ENCODE measurements around the gene ANGPTL4. TPM values are rescaled to one million over a fixed set of nuclear protein-coding genes. Genes with fewer than 3 reads are reported as not detected.
A peak's percentile ranks its signal among the peaks of the same experiment; 100 is the strongest.

Gene ANGPTL4
- total and polyA plus RNA-seq, 2 of the 13 experiments (the other 11 are each of a cell fraction or from before 2014, with no cell fraction given) = 0.80 to 21.7 TPM

DNA sequence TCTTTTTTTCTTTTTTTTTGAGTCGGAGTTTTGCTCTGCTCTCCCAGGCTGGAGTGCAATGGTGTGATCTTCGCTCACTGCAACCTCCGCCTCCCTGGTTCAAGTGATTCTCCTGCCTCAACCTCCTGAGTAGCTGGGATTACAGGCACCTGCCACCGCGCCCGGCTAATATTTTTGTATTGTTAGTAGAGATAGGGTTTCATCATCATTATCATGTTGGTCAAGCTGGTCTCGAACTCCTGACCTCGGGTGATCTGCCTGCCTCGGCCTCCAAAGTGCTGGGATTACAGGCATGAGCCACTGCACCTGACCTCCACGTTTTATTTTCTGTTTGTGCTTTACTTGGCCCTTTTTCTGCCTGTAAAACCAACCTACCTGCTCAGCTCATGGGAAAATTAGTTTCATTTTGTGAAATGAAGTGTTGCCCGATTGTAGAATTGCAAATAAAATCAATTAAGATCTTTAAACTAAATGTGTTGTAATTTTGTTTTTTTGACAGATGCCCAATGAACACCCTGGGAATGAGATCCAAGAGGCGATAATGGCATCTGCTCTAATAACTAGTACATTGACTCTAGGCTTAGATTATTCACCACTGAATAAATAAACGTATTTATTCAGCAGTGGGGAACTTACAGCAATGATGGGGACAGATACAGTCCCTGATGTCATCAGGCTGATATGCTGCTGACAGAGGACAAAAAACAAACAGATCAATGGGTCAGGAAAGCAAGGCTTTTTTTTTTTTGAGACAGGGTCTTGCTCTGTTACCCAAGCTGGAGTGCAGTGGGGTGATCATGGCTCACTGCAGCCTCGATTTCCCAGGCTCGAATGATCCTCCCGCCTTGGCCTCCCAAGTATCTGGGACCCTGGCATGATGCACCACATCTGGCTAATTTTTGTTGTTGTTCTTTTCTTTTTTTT lies 24.0 kb downstream of the ANGPTL4 start (continued):
- TF ChIP-seq, protein P1, sequence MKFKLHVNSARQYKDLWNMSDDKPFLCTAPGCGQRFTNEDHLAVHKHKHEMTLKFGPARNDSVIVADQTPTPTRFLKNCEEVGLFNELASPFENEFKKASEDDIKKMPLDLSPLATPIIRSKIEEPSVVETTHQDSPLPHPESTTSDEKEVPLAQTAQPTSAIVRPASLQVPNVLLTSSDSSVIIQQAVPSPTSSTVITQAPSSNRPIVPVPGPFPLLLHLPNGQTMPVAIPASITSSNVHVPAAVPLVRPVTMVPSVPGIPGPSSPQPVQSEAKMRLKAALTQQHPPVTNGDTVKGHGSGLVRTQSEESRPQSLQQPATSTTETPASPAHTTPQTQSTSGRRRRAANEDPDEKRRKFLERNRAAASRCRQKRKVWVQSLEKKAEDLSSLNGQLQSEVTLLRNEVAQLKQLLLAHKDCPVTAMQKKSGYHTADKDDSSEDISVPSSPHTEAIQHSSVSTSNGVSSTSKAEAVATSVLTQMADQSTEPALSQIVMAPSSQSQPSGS (CRISPR knock-in tag; IDR thresholded peaks at IDR 0.05) = peak; percentile 96
- TF ChIP-seq CBX5 (CRISPR knock-in tag; IDR thresholded peaks at IDR 0.05; ENCODE audit: borderline replicate concordance) (peak; percentile 52; the same call in 1 of the 2 replicates), DPF2 (CRISPR knock-in tag; IDR thresholded peaks at IDR 0.05; ENCODE audit: borderline replicate concordance, low read depth) (peak; percentile 81), ZNF383 (CRISPR knock-in tag; IDR thresholded peaks at IDR 0.05; ENCODE audit: borderline replicate concordance) (no peak), ZNF333 (CRISPR knock-in tag; IDR thresholded peaks at IDR 0.05; ENCODE audit: borderline replicate concordance) (no peak; the same call in 1 of the 2 replicates), ZNF264 (CRISPR knock-in tag; IDR thresholded peaks at IDR 0.05) (peak; percentile 36; the same call in 1 of the 2 replicates), IRF2 (CRISPR knock-in tag; IDR thresholded peaks at IDR 0.05) (peak; percentile 81; the same call in 1 of the 2 replicates), HCFC1 (IDR thresholded peaks at IDR 0.05; ENCODE audit: low read depth, low read length) (no peak), MED1 (CRISPR knock-in tag; IDR thresholded peaks at IDR 0.05) (peak; percentile 93)
- TF ChIP-seq, protein P2, sequence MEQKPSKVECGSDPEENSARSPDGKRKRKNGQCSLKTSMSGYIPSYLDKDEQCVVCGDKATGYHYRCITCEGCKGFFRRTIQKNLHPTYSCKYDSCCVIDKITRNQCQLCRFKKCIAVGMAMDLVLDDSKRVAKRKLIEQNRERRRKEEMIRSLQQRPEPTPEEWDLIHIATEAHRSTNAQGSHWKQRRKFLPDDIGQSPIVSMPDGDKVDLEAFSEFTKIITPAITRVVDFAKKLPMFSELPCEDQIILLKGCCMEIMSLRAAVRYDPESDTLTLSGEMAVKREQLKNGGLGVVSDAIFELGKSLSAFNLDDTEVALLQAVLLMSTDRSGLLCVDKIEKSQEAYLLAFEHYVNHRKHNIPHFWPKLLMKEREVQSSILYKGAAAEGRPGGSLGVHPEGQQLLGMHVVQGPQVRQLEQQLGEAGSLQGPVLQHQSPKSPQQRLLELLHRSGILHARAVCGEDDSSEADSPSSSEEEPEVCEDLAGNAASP (CRISPR knock-in tag; IDR thresholded peaks at IDR 0.05; ENCODE audit: borderline replicate concordance) = peak; percentile 92
- TF ChIP-seq, protein P3, sequence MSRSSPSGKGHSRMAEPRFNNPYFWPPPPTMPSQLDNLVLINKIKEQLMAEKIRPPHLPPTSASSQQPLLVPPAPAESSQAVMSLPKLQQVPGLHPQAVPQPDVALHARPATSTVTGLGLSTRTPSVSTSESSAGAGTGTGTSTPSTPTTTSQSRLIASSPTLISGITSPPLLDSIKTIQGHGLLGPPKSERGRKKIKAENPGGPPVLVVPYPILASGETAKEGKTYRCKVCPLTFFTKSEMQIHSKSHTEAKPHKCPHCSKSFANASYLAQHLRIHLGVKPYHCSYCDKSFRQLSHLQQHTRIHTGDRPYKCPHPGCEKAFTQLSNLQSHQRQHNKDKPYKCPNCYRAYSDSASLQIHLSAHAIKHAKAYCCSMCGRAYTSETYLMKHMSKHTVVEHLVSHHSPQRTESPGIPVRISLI (CRISPR knock-in tag; IDR thresholded peaks at IDR 0.05; ENCODE audit: borderline replicate concordance) = peak; percentile 99
- TF ChIP-seq, protein P4, sequence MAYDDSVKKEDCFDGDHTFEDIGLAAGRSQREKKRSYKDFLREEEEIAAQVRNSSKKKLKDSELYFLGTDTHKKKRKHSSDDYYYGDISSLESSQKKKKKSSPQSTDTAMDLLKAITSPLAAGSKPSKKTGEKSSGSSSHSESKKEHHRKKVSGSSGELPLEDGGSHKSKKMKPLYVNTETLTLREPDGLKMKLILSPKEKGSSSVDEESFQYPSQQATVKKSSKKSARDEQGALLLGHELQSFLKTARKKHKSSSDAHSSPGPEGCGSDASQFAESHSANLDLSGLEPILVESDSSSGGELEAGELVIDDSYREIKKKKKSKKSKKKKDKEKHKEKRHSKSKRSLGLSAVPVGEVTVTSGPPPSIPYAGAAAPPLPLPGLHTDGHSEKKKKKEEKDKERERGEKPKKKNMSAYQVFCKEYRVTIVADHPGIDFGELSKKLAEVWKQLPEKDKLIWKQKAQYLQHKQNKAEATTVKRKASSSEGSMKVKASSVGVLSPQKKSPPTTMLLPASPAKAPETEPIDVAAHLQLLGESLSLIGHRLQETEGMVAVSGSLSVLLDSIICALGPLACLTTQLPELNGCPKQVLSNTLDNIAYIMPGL (CRISPR knock-in tag; IDR thresholded peaks at IDR 0.05; ENCODE audit: borderline replicate concordance in 1 of 2, low read depth in 1 of 2) = no peak
- TF ChIP-seq, protein P5, sequence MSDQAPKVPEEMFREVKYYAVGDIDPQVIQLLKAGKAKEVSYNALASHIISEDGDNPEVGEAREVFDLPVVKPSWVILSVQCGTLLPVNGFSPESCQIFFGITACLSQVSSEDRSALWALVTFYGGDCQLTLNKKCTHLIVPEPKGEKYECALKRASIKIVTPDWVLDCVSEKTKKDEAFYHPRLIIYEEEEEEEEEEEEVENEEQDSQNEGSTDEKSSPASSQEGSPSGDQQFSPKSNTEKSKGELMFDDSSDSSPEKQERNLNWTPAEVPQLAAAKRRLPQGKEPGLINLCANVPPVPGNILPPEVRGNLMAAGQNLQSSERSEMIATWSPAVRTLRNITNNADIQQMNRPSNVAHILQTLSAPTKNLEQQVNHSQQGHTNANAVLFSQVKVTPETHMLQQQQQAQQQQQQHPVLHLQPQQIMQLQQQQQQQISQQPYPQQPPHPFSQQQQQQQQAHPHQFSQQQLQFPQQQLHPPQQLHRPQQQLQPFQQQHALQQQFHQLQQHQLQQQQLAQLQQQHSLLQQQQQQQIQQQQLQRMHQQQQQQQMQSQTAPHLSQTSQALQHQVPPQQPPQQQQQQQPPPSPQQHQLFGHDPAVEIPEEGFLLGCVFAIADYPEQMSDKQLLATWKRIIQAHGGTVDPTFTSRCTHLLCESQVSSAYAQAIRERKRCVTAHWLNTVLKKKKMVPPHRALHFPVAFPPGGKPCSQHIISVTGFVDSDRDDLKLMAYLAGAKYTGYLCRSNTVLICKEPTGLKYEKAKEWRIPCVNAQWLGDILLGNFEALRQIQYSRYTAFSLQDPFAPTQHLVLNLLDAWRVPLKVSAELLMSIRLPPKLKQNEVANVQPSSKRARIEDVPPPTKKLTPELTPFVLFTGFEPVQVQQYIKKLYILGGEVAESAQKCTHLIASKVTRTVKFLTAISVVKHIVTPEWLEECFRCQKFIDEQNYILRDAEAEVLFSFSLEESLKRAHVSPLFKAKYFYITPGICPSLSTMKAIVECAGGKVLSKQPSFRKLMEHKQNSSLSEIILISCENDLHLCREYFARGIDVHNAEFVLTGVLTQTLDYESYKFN (CRISPR knock-in tag; conservative IDR thresholded peaks at IDR 0.05) = peak; percentile 93
- TF ChIP-seq, protein P6, sequence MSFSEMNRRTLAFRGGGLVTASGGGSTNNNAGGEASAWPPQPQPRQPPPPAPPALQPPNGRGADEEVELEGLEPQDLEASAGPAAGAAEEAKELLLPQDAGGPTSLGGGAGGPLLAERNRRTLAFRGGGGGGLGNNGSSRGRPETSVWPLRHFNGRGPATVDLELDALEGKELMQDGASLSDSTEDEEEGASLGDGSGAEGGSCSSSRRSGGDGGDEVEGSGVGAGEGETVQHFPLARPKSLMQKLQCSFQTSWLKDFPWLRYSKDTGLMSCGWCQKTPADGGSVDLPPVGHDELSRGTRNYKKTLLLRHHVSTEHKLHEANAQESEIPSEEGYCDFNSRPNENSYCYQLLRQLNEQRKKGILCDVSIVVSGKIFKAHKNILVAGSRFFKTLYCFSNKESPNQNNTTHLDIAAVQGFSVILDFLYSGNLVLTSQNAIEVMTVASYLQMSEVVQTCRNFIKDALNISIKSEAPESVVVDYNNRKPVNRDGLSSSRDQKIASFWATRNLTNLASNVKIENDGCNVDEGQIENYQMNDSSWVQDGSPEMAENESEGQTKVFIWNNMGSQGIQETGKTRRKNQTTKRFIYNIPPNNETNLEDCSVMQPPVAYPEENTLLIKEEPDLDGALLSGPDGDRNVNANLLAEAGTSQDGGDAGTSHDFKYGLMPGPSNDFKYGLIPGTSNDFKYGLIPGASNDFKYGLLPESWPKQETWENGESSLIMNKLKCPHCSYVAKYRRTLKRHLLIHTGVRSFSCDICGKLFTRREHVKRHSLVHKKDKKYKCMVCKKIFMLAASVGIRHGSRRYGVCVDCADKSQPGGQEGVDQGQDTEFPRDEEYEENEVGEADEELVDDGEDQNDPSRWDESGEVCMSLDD (CRISPR knock-in tag; IDR thresholded peaks at IDR 0.05; ENCODE audit: borderline replicate concordance) = peak; percentile 49; the same call in 1 of the 2 replicates
